Measurements from ENCODE around the gene ZNF497.
"Not testable (repeated sequence)": the region's sequence is repeated elsewhere in the genome, so short reads cannot be mapped to it uniquely, and the experiment has no call there.

Gene ZNF497

GRCh38 chr19:58393725-58394033 lies 31.1 kb upstream of the ZNF497 start:
- no peak for DNase-seq

GRCh38 chr19:58392945-58393724 lies 30.6 kb upstream of the ZNF497 start:
- DNase-seq = no peak

GRCh38 chr19:58388175-58388526 lies 25.6 kb upstream of the ZNF497 start:
- no peak for DNase-seq

DNA sequence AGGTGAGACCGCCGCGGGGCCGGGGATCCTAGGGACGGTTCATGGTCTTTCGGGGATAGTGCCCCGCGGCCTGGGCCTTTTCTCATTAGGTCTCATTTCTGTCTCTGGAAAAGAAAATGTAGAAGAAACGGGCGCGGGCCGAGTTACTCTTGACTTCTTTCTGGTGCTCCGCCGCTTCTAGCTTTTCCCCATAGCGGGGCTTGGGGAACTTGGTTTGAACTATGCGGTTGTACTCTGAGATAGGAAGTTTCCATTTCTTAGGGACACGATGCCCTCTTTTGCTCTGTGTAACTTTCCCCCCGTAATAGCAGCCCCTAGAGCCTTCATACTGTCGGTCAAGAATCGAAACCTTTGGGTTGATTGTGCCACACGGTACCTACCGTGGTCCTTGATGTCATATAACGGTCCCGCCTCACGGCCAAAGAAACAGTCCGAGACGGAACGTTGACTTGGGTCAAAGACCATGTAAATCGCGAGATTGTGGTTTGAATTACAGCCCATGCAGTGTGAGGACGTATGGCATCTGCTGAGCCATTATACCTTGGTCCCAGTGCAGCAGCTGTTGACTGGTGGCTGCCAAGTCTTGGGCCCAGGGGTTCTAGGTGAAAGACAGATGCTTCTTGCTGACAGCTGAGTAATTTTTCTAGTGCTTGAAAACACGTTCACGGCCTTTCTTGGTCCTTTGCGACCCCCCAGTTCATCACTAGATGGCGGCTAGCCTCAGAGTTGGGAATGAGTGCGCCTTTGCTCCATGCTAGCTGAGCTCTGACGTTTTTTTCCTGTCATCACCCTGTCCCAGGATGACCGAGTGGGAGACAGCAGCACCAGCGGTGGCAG lies 25.0 kb upstream of the ZNF497 start:
- no peak for DNase-seq

DNA sequence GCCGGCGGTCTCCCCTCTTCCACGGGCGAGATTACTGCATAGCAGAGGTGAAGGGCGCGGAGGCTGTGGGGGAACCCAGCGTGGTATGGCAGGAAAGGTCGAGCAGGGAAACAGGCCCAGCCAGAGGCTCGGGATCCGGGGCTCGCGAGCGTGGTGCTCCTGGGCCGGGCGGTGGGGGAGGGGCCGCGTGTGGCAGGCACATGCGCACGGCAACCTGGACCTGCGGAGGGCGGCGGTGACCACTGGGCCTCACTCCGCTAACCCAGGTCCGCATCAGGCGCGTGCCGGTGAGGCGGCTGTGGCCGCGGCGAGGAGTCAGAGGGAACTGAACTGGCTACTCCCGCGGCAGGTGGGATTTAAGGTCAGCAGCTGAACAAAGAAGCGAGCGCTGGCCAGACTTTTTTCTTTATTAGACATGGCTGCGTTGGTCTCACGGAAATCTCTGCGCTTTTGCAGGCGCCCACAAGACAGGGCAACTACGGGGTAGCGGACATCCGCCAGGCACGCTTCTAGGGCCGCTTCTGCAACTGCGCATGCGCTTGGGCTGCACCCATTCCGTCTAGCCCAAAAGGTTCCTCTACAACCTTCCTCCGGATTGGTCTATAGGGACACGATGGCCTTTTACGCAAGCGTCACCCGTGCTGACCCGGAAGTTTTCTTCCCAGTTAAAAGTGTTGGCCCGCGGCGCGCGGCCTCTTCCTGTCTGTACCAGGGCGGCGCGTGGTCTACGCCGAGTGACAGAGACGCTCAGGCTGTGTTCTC lies 24.2 kb upstream of the ZNF497 start, which contains the start of gene RPS5:
Gene RPS5, plus strand, starts transcription at position 694 of the 762 bp plus-strand sequence. CDS start 869 bp downstream, outside the sequence.
- peak; percentile 72 to 94 for DNase-seq

GRCh38 chr19:58385891-58386575 lies 23.5 kb upstream of the ZNF497 start:
- DNase-seq = no peak

DNA sequence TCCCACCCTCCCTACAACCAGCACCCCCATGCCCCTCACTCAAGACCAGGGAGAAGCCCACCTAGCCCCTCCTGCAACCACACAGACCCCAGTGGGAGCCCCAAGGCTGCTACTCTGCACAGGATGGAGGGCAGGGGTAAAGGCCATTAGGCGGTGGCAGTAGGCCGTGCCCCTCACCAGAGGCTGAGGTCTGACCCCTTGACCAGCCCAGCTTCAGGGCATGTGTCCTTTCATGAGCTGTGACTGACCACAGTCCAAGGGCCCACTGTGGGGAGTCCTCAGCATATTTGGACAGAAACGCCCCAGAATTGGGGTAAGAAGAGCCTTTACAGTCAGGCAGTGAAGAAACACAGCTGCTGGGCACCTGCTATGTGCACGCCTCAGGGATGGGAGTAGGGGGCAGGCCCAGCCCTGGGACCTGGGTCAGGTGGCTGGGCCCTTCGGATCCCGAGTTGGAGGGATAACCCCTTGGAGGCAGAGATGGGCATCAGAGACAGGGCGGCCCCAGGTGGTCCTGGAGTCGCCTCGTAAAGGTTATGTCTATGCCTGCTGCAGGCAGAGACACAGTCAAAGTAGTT lies 22.9 kb upstream of the ZNF497 start:
- DNase-seq = no peak

- no peak for DNase-seq
These were observed 20.5 kb upstream of the ZNF497 start for GRCh38 chr19:58382997-58383603.

GRCh38 chr19:58381460-58382212 lies 19.1 kb upstream of the ZNF497 start:
- DNase-seq = no peak

DNA sequence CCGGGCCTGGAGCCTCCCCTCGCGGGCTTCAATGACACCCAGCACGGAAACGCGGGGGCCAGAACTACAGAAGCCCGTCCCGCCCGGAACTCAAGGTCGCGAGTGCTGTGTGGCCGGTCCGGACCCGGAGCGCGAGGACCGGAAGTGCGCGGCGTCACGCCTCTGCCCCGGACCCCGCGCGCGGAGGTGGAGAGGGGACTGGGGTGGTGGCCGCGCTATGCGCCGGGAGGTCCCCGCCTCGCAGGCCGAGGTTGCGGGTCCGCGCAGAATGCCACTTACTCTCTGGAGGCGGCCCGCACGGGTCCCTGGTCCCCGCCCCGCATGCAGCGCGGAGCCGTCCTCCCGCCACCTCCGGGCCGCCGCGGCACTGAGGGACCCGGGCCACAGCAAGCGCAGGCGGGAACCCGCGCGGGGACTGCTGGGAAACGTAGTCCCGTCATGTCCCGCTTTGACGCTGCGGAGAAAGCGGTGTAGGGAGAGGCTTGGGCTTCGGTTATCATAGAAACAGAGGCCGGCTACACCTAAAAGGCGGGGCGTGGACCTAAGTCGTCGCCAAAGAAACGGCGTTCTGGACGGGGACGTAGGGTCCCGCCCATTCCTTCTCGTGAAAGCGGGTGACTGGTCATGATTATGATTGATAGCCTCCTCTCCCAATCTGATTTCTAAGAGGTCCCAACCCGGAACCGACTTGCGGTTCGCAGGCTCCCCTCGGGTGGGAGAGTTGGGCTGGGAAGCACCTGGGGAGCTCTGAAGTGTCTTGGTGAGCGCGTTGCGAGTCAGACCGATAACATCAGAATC lies 18.3 kb upstream of the ZNF497 start, which contains the start of gene ZNF837:
Gene ZNF837, minus strand, starts transcription at position 369 of the 798 bp plus-strand sequence. CDS start 11,698 bp downstream, outside the sequence.
- peak; percentile 98 for DNase-seq

DNA sequence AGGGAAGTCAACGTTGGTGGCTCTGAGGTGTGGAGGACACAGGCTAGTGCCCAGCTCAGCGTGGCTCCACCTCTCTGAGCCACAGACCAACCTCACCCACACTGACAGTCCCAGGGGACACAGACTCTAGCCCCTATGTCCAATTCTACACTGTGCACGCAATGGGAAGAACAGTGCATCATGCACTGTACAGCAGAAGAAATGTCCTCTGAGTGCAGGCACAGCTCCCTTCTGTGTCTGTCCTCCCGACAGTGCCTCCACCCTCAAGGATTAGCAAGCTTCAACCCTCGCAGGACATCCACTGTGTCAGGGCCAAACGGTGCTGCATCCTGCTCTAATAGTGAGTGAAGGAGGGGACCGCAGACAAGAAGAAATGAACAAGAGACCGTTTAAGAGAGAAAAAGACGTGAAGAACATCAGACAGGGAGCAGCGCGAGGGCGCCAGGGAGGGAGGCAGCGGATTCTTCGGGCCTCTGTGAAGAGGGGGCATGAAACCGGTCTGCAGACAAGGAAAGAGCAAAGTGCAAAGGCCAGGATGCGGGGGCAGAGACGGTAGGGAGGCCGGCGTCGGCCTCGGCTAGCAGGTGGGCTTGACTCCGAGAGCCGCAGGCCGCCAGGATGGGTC lies 17.6 kb upstream of the ZNF497 start:
- no peak for DNase-seq

GRCh38 chr19:58379246-58379645 lies 16.7 kb upstream of the ZNF497 start:
- no peak for DNase-seq

DNA sequence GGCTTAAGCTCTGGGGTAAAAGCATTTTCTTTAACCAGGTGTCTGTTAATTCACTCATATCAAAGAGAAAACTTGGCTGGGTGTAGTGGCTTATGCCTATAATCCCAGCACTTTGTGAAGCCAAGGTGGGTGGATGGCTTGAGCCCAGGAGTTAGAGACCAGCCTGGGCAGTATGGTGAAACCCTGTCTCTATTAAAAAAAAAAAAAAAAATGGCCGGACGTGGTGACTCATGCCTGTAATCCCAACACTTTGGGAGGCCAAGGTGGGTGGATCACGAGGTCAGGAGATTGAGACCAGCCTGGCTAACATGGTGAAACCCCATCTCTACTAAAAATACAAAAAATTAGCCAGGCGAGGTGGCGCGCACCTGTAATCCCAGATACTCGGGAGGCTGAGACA lies 14.2 kb upstream of the ZNF497 start:
- not testable (repeated sequence) for DNase-seq

DNA sequence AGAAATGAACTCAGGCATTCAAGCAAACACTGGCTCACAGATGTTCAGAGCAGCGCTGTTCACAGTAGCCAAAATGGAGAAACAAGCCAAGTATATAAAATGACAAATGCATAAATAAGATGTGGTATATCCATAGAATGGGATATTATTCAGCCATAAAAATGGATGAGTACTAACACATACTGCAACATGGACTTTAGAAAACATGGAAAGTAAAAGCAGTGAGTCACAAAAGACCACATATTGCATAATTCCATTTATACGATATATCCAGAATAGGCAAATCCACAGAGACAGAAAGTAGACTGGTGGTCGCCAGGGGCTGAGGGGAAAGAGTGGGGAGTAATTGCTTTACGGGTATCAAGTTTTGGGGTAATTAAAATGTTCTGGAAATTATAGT lies 11.6 kb upstream of the ZNF497 start:
- DNase-seq = no peak

GRCh38 chr19:58372311-58373133 lies 10.0 kb upstream of the ZNF497 start:
- no peak for DNase-seq

DNA sequence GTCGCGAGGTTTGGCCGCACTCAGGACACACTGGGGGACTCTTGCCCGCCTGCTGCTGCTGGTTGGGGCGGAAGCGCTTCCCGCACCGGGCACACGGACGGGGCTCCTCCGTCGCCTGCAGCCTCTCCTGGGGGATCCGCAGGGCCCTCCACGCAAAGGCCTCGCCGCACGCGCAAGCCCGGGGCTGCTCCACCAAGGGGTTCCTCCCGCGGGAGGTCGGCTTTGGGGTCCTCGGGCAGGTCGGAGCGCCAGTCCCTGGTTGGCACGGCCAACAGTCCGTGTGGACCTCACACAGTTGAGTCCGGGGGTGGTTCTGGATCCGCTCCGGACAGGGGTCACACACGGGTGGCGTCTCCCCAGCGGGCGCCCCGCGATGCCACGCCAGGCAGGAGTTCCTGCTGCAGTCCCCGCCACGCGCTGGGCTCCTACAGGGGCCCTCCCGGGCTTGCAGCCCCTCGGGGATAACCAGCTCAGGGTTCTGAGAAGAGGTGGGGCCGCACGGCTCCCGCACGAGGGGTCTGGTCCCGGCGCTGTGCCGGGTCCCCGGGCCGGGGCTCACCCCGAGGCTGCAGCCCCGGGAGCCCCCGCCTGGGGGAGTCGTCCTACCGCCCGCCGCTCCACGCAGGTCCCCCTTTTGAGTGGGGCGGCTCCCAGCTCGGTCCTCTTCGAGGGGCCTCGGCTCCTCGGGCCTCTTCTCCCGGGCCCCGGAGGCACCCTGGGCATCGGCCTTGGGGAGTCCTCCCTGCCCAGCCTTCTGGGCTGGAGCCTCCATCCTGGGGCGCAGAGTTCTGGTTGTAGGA lies 6.2 kb upstream of the ZNF497 start:
- no peak for DNase-seq

GRCh38 chr19:58367698-58368454 lies 5.3 kb upstream of the ZNF497 start:
- DNase-seq = no peak

All from SW 1271 (cell line).